GM23248 (cell line): ENCODE data around the gene SDCCAG8. TPM values are rescaled to one million over a fixed set of nuclear protein-coding genes. Genes with fewer than 3 reads are reported as not detected.

Experiments used
- DNase-seq: peaks from one replicate; pipeline ENCODE4 v3.0.0-alpha.2; 2015
- H2AFZ ChIP-seq: fragments of 200-600 bp; sonication (generic); 2 replicates; pipeline ENCODE4 v1.6.1; 2016; ENCODE audit warnings: antibody characterized with exemption
- H3F3A ChIP-seq: fragments of 200-600 bp; sonication (generic); 2 replicates; pipeline ENCODE4 v1.6.1; 2016; ENCODE audit warnings: mild to moderate bottlenecking, antibody characterized with exemption, mixed run types; ENCODE audit not compliant: insufficient read depth
- H3K27ac ChIP-seq: fragments of 200-600 bp; sonication (generic); 2 replicates; pipeline ENCODE4 v1.5.1; 2016; ENCODE audit warnings: mild to moderate bottlenecking
- H3K27me3 ChIP-seq: fragments of 200-600 bp; sonication (generic); replicated peaks from 2 replicates; pipeline ENCODE4 v1.6.1; 2016; ENCODE audit warnings: mild to moderate bottlenecking; ENCODE audit not compliant: insufficient read depth
- H3K36me3 ChIP-seq: fragments of 200-600 bp; sonication (generic); 2 replicates; pipeline ENCODE4 v1.6.1; 2016; ENCODE audit warnings: low read depth, mild to moderate bottlenecking
- H3K4me1 ChIP-seq: fragments of 200-600 bp; sonication (generic); 2 replicates; pipeline ENCODE4 v1.6.1; 2016; ENCODE audit warnings: mild to moderate bottlenecking; ENCODE audit not compliant: insufficient read depth
- H3K4me2 ChIP-seq: fragments of 200-600 bp; sonication (generic); one replicate; pipeline ENCODE4 v1.6.1; 2016; ENCODE audit warnings: mild to moderate bottlenecking; ENCODE audit not compliant: unreplicated experiment
- H3K4me3 ChIP-seq: fragments of 200-600 bp; sonication (generic); 2 replicates; pipeline ENCODE4 v1.5.1; 2016; ENCODE audit warnings: mild to moderate bottlenecking
- H3K79me2 ChIP-seq: fragments of 200-600 bp; sonication (generic); 2 replicates; pipeline ENCODE4 v1.6.1; 2016; ENCODE audit warnings: mild to moderate bottlenecking; ENCODE audit not compliant: insufficient read depth
- H3K9ac ChIP-seq: fragments of 200-600 bp; sonication (generic); 2 replicates; pipeline ENCODE4 v1.6.1; 2016; ENCODE audit warnings: mild to moderate bottlenecking
- H3K9me2 ChIP-seq: fragments of 200-600 bp; sonication (generic); 2 replicates; pipeline ENCODE4 v1.6.1; 2016; ENCODE audit warnings: mixed run types, mild to moderate bottlenecking, moderate library complexity; ENCODE audit not compliant: insufficient read depth
- H3K9me3 ChIP-seq: fragments of 200-600 bp; sonication (generic); one replicate; pipeline ENCODE4 v1.6.1; 2017; ENCODE audit warnings: low read depth
- H4K20me1 ChIP-seq: fragments of 200-600 bp; sonication (generic); 2 replicates; pipeline ENCODE4 v1.6.0; 2016; ENCODE audit not compliant: insufficient read depth
- EZH2 ChIP-seq: fragments of 200-600 bp; sonication (generic); IDR thresholded peaks from 2 replicates; pipeline ENCODE4 v1.6.1; 2018; ENCODE audit warnings: antibody characterized with exemption, mild to moderate bottlenecking; ENCODE audit not compliant: insufficient read depth, poor library complexity, severe bottlenecking
- EZH2phosphoT487 ChIP-seq: fragments of 200-600 bp; sonication (generic); IDR thresholded peaks from 2 replicates; pipeline ENCODE4 v1.6.1; 2018; ENCODE audit warnings: antibody characterized with exemption, moderate library complexity, mild to moderate bottlenecking, low read depth; ENCODE audit not compliant: insufficient read depth
- WGBS, 2 experiments: methylation state at CpG; one replicate each; pipeline ENCODE4 v1.1.6; 2015 to 2017; ENCODE audit warnings: low lambda C conversion rate in 2 of 2, low coverage in 1 of 2; ENCODE audit errors: missing lambda C conversion rate in 2 of 2; 5-methylcytosine and 5-hydroxymethylcytosine counted together
- in situ Hi-C: fragments of 300-500 bp; cut with MboI; formaldehyde crosslinking; loops from 2 replicates; pipeline ENCODE4 v1.15.0; 2020
- polyA plus RNA-seq: library from polyadenylated mRNA; unstranded; fragments of >200 nt; fragmentation: Nextera tagmentation; extraction: Ambion mirVana; gene quantifications from 2 replicates; pipeline ENCODE4 v1.2.1, GENCODE V29; 2016
- total RNA-seq: library from RNA; depleted of rRNA; stranded (reverse); fragments of >200 nt; shearing (Covaris generic); gene quantifications from 2 replicates; pipeline ENCODE4 v1.2.3, GENCODE V29; 2014

Gene SDCCAG8
- total and polyA plus RNA-seq, 2 experiments from 2014 or later, result 29.4 to 45.3 TPM

- 95 to 100% methylated on average over 2 of the region's 2 CpGs for WGBS, 2 experiments
- Histone ChIP-seq H3K4me3 (no peak overlapping the region), H3F3A (peaks cover 48% of the 10 kb centered on the region), H3K36me3 (peaks cover 34% of the 10 kb centered on the region), H3K9me3 (no peaks in the 10 kb centered on the region), H2AFZ (no peak overlapping the region), H3K4me1 (peaks cover 28% of the 10 kb centered on the region), H3K9ac (no peak overlapping the region), H3K79me2 (peaks cover 98% of the 10 kb centered on the region), H3K27me3 (no peaks in the 10 kb centered on the region), H3K4me2 (no peak overlapping the region), H3K9me2 (no peaks in the 10 kb centered on the region), H4K20me1 (no peaks in the 10 kb centered on the region), H3K27ac (no peak overlapping the region)
- DNase-seq, result peak; percentile 29
- TF ChIP-seq EZH2, result no peak
- no peak for TF ChIP-seq EZH2phosphoT487
- in situ Hi-C loops, result no loop called here
Measured at GRCh38 chr1:243216741-243217140, 39.1 kb upstream of the SDCCAG8 start.

GRCh38 chr1:243217349-243217748 lies 38.5 kb upstream of the SDCCAG8 start:
- H4K20me1 ChIP-seq, result no peaks in the 10 kb centered on the region
- no peaks in the 10 kb centered on the region for H3K27me3 ChIP-seq
- H3K9me3 ChIP-seq, result no peaks in the 10 kb centered on the region
- no peak for DNase-seq
- H3K79me2 ChIP-seq, result peaks cover 98% of the 10 kb centered on the region
- TF ChIP-seq EZH2 (no peak), EZH2phosphoT487 (no peak)
- peaks cover 43% of the 10 kb centered on the region for H3F3A ChIP-seq
- no peak overlapping the region for H3K4me2 ChIP-seq
- H3K27ac ChIP-seq, result no peak overlapping the region
- no peak overlapping the region for H3K4me3 ChIP-seq
- in situ Hi-C loops, result no loop called here
- H3K4me1 ChIP-seq, result peaks cover 22% of the 10 kb centered on the region
- H3K9me2 ChIP-seq, result no peaks in the 10 kb centered on the region
- WGBS, 2 experiments, result 33 to 43% methylated on average over 2 of the region's 2 CpGs
- peaks cover 40% of the 10 kb centered on the region for H3K36me3 ChIP-seq
- no peak overlapping the region for H3K9ac ChIP-seq
- H2AFZ ChIP-seq, result no peak overlapping the region

GRCh38 chr1:243218059-243218458 lies 37.8 kb upstream of the SDCCAG8 start:
- no peak for DNase-seq
- no peak overlapping the region for H3K9ac ChIP-seq
- in situ Hi-C loops, result no loop called here
- H3K36me3 ChIP-seq, result peaks cover 47% of the 10 kb centered on the region
- no peak for TF ChIP-seq EZH2
- no peak for TF ChIP-seq EZH2phosphoT487
- H3F3A ChIP-seq, result peaks cover 36% of the 10 kb centered on the region
- H3K9me2 ChIP-seq, result no peaks in the 10 kb centered on the region
- peaks cover 15% of the 10 kb centered on the region for H3K4me1 ChIP-seq
- H3K27me3 ChIP-seq, result no peaks in the 10 kb centered on the region
- no peaks in the 10 kb centered on the region for H4K20me1 ChIP-seq
- H3K27ac ChIP-seq, result no peak overlapping the region
- H3K79me2 ChIP-seq, result peaks cover 100% of the 10 kb centered on the region
- no peaks in the 10 kb centered on the region for H3K9me3 ChIP-seq
- no peak overlapping the region for H3K4me3 ChIP-seq
- no peak overlapping the region for H2AFZ ChIP-seq
- H3K4me2 ChIP-seq, result no peak overlapping the region

GRCh38 chr1:243227622-243228021 lies 28.2 kb upstream of the SDCCAG8 start:
- H4K20me1 ChIP-seq, result peaks cover 6% of the 10 kb centered on the region
- no peak overlapping the region for H2AFZ ChIP-seq
- DNase-seq, result no peak
- H3K9me3 ChIP-seq, result no peaks in the 10 kb centered on the region
- peaks cover 27% of the 10 kb centered on the region; the same call in 1 of the 2 replicates for H3F3A ChIP-seq
- no peaks in the 10 kb centered on the region for H3K9me2 ChIP-seq
- peaks cover 63% of the 10 kb centered on the region for H3K36me3 ChIP-seq
- H3K4me1 ChIP-seq, result no peaks in the 10 kb centered on the region
- no peak overlapping the region for H3K4me2 ChIP-seq
- H3K9ac ChIP-seq, result no peak overlapping the region
- H3K79me2 ChIP-seq, result peaks cover 100% of the 10 kb centered on the region
- no peak for TF ChIP-seq EZH2
- TF ChIP-seq EZH2phosphoT487, result no peak
- no peaks in the 10 kb centered on the region for H3K27me3 ChIP-seq
- 93 to 100% methylated on average over 2 of the region's 2 CpGs for WGBS, 2 experiments
- no peak overlapping the region for H3K27ac ChIP-seq
- in situ Hi-C loops, result no loop called here
- H3K4me3 ChIP-seq, result no peak overlapping the region

GRCh38 chr1:243229526-243229925 lies 26.3 kb upstream of the SDCCAG8 start:
- TF ChIP-seq EZH2phosphoT487, result no peak
- TF ChIP-seq EZH2, result no peak
- Histone ChIP-seq H3K36me3 (peaks cover 45% of the 10 kb centered on the region), H4K20me1 (peaks cover 6% of the 10 kb centered on the region), H2AFZ (no peak overlapping the region), H3K27ac (no peak overlapping the region), H3K9ac (no peak overlapping the region), H3K4me1 (peaks cover 9% of the 10 kb centered on the region), H3K4me2 (no peak overlapping the region), H3K27me3 (no peaks in the 10 kb centered on the region), H3K4me3 (no peak overlapping the region), H3F3A (peaks cover 42% of the 10 kb centered on the region; the same call in 1 of the 2 replicates), H3K79me2 (peaks cover 100% of the 10 kb centered on the region), H3K9me2 (no peaks in the 10 kb centered on the region), H3K9me3 (no peaks in the 10 kb centered on the region)
- DNase-seq, result no peak
- 100% methylated on average over 1 of the region's 1 CpG for WGBS, 2 experiments
- in situ Hi-C loops, result no loop called here
